ENCODE measurements around the gene TLX2. TPM values are rescaled to one million over a fixed set of nuclear protein-coding genes. Genes with fewer than 3 reads are reported as not detected.

The TLX2 gene
- total and polyA plus RNA-seq, 4 donors, result not detected

GRCh38 chr2:74481961-74482800 lies 32.1 kb upstream of the TLX2 start:
- Histone ChIP-seq H3K4me1 (ENCODE audit: control insufficient read depth in 4 of 4, insufficient read depth in 4 of 4, low read length in 3 of 4) (peaks cover 11 to 46% (median 37%) of the 10 kb centered on the region in 4 donors), H3K27me3 (ENCODE audit: control insufficient read depth in 4 of 4, insufficient read depth in 4 of 4, low read length in 3 of 4) (no peaks in the 10 kb centered on the region), H3K9me3 (ENCODE audit: control insufficient read depth in 4 of 4, low read length in 3 of 4) (no peaks in the 10 kb centered on the region), H3K9ac (ENCODE audit: low read depth in 1 of 2, low read length in 2 of 2) (peak overlapping the region; percentile 25 to 44), H3K27ac (ENCODE audit: low read depth in 1 of 2, low read length in 2 of 2) (peak overlapping the region; percentile 82 to 84), H3K36me3 (ENCODE audit: control insufficient read depth in 4 of 4, insufficient read depth in 3 of 4, low read depth in 1 of 4, low read length in 3 of 4) (peaks cover 0 to 7% (median 0%) of the 10 kb centered on the region in 4 donors), H3K4me3 (ENCODE audit: low read depth in 1 of 3, low read length in 3 of 3) (peak overlapping the region; percentile 67 to 95 (median 94))
- TF ChIP-seq EGR1 (IDR thresholded peaks at IDR 0.05; ENCODE audit: low read depth in 2 of 2) (no peak), FOXA1 (IDR thresholded peaks at IDR 0.05) (no peak), NR2F2 (IDR thresholded peaks at IDR 0.05) (no peak)
- TF ChIP-seq, protein P1, sequence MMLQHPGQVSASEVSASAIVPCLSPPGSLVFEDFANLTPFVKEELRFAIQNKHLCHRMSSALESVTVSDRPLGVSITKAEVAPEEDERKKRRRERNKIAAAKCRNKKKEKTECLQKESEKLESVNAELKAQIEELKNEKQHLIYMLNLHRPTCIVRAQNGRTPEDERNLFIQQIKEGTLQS (IDR thresholded peaks at IDR 0.05), result no peak
- TF ChIP-seq, protein P2, sequence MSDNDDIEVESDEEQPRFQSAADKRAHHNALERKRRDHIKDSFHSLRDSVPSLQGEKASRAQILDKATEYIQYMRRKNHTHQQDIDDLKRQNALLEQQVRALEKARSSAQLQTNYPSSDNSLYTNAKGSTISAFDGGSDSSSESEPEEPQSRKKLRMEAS (IDR thresholded peaks at IDR 0.05), result no peak
- DNase-seq (ENCODE audit: low spot score), result no peak
- WGBS, result 1% methylated on average over 80 of the region's 80 CpGs

GRCh38 chr2:74482801-74483674 lies 31.2 kb upstream of the TLX2 start, which contains the start of the genes CCDC142 and TTC31:
Gene CCDC142, minus strand, starts transcription at chr2:74482998. Its CDS starts 161 bp downstream, at chr2:74482837.
Gene TTC31, plus strand, starts transcription at chr2:74483081. Its CDS starts 15 bp downstream, at chr2:74483096.
- DNase-seq (ENCODE audit: low spot score), result peak; percentile 94
- peak; percentile 83 for TF ChIP-seq SP1 (IDR thresholded peaks at IDR 0.05)
- TF ChIP-seq RAD21 (IDR thresholded peaks at IDR 0.05), result peak; percentile 89 to 92
- no peak for TF ChIP-seq REST (IDR thresholded peaks at IDR 0.05)
- peak; percentile 76 for TF ChIP-seq HNF4G (IDR thresholded peaks at IDR 0.05)
- TF ChIP-seq NR2F2 (IDR thresholded peaks at IDR 0.05), result peak; percentile 92
- TF ChIP-seq FOXA2 (IDR thresholded peaks at IDR 0.05), result no peak
- TF ChIP-seq, protein P3, sequence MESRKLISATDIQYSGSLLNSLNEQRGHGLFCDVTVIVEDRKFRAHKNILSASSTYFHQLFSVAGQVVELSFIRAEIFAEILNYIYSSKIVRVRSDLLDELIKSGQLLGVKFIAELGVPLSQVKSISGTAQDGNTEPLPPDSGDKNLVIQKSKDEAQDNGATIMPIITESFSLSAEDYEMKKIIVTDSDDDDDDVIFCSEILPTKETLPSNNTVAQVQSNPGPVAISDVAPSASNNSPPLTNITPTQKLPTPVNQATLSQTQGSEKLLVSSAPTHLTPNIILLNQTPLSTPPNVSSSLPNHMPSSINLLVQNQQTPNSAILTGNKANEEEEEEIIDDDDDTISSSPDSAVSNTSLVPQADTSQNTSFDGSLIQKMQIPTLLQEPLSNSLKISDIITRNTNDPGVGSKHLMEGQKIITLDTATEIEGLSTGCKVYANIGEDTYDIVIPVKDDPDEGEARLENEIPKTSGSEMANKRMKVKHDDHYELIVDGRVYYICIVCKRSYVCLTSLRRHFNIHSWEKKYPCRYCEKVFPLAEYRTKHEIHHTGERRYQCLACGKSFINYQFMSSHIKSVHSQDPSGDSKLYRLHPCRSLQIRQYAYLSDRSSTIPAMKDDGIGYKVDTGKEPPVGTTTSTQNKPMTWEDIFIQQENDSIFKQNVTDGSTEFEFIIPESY (IDR thresholded peaks at IDR 0.05), result peak; percentile 97
- peak; percentile 81 for TF ChIP-seq TAF1 (conservative IDR thresholded peaks at IDR 0.05)
- peak in 1 of 2 donors; percentile 9 for TF ChIP-seq JUND (IDR thresholded peaks at IDR 0.05)
- TF ChIP-seq, protein P2 (IDR thresholded peaks at IDR 0.05), result peak; percentile 80
- TF ChIP-seq YY1 (IDR thresholded peaks at IDR 0.05), result peak; percentile 100
- TF ChIP-seq, protein P1 (IDR thresholded peaks at IDR 0.05), result peak; percentile 48
- no peak for TF ChIP-seq FOXA1 (IDR thresholded peaks at IDR 0.05)
- TF ChIP-seq HNF4A (conservative IDR thresholded peaks at IDR 0.05), result peak; percentile 90 to 92
- peak; percentile 91 for TF ChIP-seq CTCF (IDR thresholded peaks at IDR 0.05; ENCODE audit: low read depth, low read length, missing input control)
- peak; percentile 74 to 83 for TF ChIP-seq RXRA (IDR thresholded peaks at IDR 0.05)
- TF ChIP-seq GABPA (IDR thresholded peaks at IDR 0.05 in 1 of 2, conservative IDR thresholded peaks at IDR 0.05 in 1 of 2), result peak; percentile 88 to 98
- TF ChIP-seq EGR1 (IDR thresholded peaks at IDR 0.05; ENCODE audit: low read depth in 2 of 2), result no peak
- peak within 1 kb of the TSS; percentile 67 to 95 (median 94) for H3K4me3 ChIP-seq (ENCODE audit: low read depth in 1 of 3, low read length in 3 of 3)
- no peaks in the 10 kb centered on the region for H3K27me3 ChIP-seq (ENCODE audit: control insufficient read depth in 4 of 4, insufficient read depth in 4 of 4, low read length in 3 of 4)
- H3K36me3 ChIP-seq (ENCODE audit: control insufficient read depth in 4 of 4, insufficient read depth in 3 of 4, low read depth in 1 of 4, low read length in 3 of 4), result peaks cover 0 to 7% (median 0%) of the 10 kb centered on the region in 4 donors
- H3K4me1 ChIP-seq (ENCODE audit: control insufficient read depth in 4 of 4, insufficient read depth in 4 of 4, low read length in 3 of 4), result peaks cover 10 to 45% (median 37%) of the 10 kb centered on the region in 4 donors
- under 1% methylated on average over 50 of the region's 50 CpGs for WGBS
- H3K27ac ChIP-seq (ENCODE audit: low read depth in 1 of 2, low read length in 2 of 2), result peak within 1 kb of the TSS; percentile 82 to 84
- H3K9me3 ChIP-seq (ENCODE audit: control insufficient read depth in 4 of 4, low read length in 3 of 4), result no peaks in the 10 kb centered on the region
- H3K9ac ChIP-seq (ENCODE audit: low read depth in 1 of 2, low read length in 2 of 2), result peak within 1 kb of the TSS; percentile 57 to 63

Measured in liver (tissue), 9 donors.